GM12872 (cell line): ENCODE measurements around the gene LHX5.

Experiments
- CTCF ChIP-seq: IDR thresholded peaks from 3 replicates; pipeline ENCODE4 v1.5.1; 2011; ENCODE audit warnings: low read depth, mild to moderate bottlenecking, low read length, moderate library complexity; ENCODE audit not compliant: insufficient read depth

LHX5 gene

GRCh38 chr12:113424456-113424855, 47.2 kb downstream of the LHX5 start:
- TF ChIP-seq CTCF = no peak

GRCh38 chr12:113422886-113423669, 48.6 kb downstream of the LHX5 start:
- TF ChIP-seq CTCF = no peak

- TF ChIP-seq CTCF = no peak
Measured at GRCh38 chr12:113422030-113422885, 49.4 kb downstream of the LHX5 start, which contains the start of gene SDSL. TSS of gene SDSL (plus strand) at chr12:113422380. CDS start at chr12:113427983, 5,603 bp downstream.

GRCh38 chr12:113420996-113421595, 50.6 kb downstream of the LHX5 start:
- no peak for TF ChIP-seq CTCF

GRCh38 chr12:113418213-113418879, 53.3 kb downstream of the LHX5 start:
- no peak for TF ChIP-seq CTCF

- no peak for TF ChIP-seq CTCF
Measured at GRCh38 chr12:113416091-113416754, 55.4 kb downstream of the LHX5 start.
